ENCODE measurements around the gene PEX3.

Gene PEX3

GRCh38 chr6:143450453-143451371, at the start of gene PEX3, which contains the start of gene ADAT2:
Gene PEX3 (plus strand): TSS chr6:143450805. CDS start chr6:143451043, 238 bp downstream.
Gene ADAT2 (minus strand): TSS chr6:143450695. CDS start chr6:143450658, 37 bp downstream.
- TF ChIP-seq CTCF (IDR thresholded peaks at IDR 0.05; ENCODE audit: control insufficient read depth, extremely low read depth, insufficient read depth) = no peak
- peak; percentile 89 for DNase-seq (ENCODE audit: low read depth)
- peak within 1 kb of the TSS; percentile 76 for H3K4me3 ChIP-seq (ENCODE audit: low read depth, low read length)

GRCh38 chr6:143401068-143401446, 49.5 kb upstream of the PEX3 start:
- no peak overlapping the region for H3K4me3 ChIP-seq (ENCODE audit: low read depth, low read length)
- DNase-seq (ENCODE audit: low read depth) = no peak
- no peak for TF ChIP-seq CTCF (IDR thresholded peaks at IDR 0.05; ENCODE audit: control insufficient read depth, extremely low read depth, insufficient read depth)

DNA sequence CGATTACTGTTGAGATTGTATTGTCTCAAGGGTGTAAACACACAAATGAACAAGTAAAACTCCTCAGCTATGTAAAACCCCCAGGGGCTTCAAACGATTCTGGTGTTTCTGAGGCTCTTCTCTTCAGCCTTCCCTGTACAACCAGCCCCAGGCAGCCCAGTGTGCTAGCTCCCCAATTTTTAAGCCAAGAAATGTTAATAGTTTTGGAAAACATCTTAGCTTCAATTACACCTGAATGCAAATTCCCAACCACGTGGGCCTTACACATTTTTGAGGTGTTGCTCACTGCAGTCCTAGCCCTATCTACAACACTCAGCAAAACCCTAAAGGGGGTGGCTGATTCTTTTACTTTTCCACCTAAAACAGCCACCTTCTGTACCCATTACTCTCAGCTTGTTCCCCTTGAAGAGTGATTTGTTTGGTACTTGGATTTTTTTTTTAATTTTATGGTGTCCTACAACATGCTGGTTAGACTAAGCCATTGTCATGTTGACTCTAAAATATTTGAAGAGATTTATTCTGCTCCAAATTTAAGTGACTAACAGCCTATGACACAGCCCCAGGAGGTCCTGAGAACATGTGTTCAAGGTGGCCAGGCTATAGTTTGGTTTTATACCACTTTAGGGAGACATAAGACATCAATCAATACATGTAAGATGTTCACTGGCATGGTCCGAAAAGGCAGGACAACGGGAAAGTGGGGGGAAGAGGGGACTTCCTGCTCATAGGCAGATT, 48.8 kb upstream of the PEX3 start:
- no peak overlapping the region for H3K4me3 ChIP-seq (ENCODE audit: low read depth, low read length)
- no peak for DNase-seq (ENCODE audit: low read depth)
- no peak for TF ChIP-seq CTCF (IDR thresholded peaks at IDR 0.05; ENCODE audit: control insufficient read depth, extremely low read depth, insufficient read depth)

DNA sequence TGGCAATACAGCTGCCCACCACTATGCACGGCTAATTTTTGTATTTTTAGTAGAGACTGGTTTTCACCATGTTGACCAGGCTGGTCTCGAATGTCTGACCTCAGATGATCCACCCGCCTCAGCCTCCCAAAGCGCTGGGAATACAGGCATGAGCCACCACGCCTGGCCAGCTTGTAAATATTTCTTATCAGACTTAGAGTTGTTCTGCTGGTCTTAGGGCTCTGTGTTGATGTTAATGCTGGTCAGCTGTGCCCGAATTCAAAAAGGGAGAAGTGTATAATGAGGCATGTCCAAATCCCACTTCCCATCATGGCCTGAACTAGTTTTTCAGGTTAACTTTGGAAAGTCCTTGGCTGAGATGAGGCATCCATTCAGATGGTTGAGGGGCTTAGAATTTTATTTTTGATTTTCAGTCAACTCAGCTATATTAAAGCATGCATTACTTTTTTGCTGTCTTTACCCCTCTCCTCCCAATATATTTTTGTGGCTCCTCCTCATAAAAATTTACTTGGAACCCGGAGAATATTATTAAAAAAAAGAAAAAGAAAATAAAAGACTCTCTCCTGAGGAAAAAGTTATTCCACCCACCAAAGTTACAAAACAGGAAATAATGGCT, 47.8 kb upstream of the PEX3 start:
- no peak for DNase-seq (ENCODE audit: low read depth)
- TF ChIP-seq CTCF (IDR thresholded peaks at IDR 0.05; ENCODE audit: control insufficient read depth, extremely low read depth, insufficient read depth) = no peak
- H3K4me3 ChIP-seq (ENCODE audit: low read depth, low read length) = no peak overlapping the region

- no peak overlapping the region for H3K4me3 ChIP-seq (ENCODE audit: low read depth, low read length)
- DNase-seq (ENCODE audit: low read depth) = no peak
- TF ChIP-seq CTCF (IDR thresholded peaks at IDR 0.05; ENCODE audit: control insufficient read depth, extremely low read depth, insufficient read depth) = no peak
These were observed 45.0 kb upstream of the PEX3 start for GRCh38 chr6:143405373-143406154.

GRCh38 chr6:143406673-143407072, 43.9 kb upstream of the PEX3 start:
- H3K4me3 ChIP-seq (ENCODE audit: low read depth, low read length) = no peak overlapping the region

More at GRCh38 chr6:143406673-143407072, 43.9 kb upstream of the PEX3 start:
- no peak for TF ChIP-seq CTCF (IDR thresholded peaks at IDR 0.05; ENCODE audit: control insufficient read depth, extremely low read depth, insufficient read depth)
- no peak for DNase-seq (ENCODE audit: low read depth)

Measured in LNCaP clone FGC (cell line).